Smooth muscle cell (in vitro differentiated cells): ENCODE results near the gene DUSP12. TPM values are rescaled to one million over a fixed set of nuclear protein-coding genes. Genes with fewer than 3 reads are reported as not detected.

Experiments used
- DNase-seq: peaks from one replicate; lab custom pipeline; 2025; ENCODE audit not compliant: unreplicated experiment; lab: John Stamatoyannopoulos, UW
- H2AFZ ChIP-seq: fragments of 200-600 bp; sonication (generic); 2 replicates; pipeline ENCODE4 v1.6.0; 2016; ENCODE audit warnings: antibody characterized with exemption, low read depth, mild to moderate bottlenecking
- H3F3A ChIP-seq: fragments of 200-600 bp; sonication (generic); 2 replicates; pipeline ENCODE4 v1.6.0; 2017; ENCODE audit warnings: antibody characterized with exemption, low read depth
- H3K27ac ChIP-seq: fragments of 200-600 bp; sonication (generic); 2 replicates; pipeline ENCODE4 v1.5.1; 2016; ENCODE audit warnings: low read depth, mild to moderate bottlenecking
- H3K27me3 ChIP-seq: fragments of 200-600 bp; sonication (generic); 2 replicates; pipeline ENCODE4 v1.6.1; 2016; ENCODE audit warnings: low read depth, mild to moderate bottlenecking
- H3K36me3 ChIP-seq: fragments of 200-600 bp; sonication (generic); 2 replicates; pipeline ENCODE4 v1.5.1; 2016; ENCODE audit warnings: low read depth
- H3K4me1 ChIP-seq: fragments of 200-600 bp; sonication (generic); 2 replicates; pipeline ENCODE4 v1.5.1; 2016; ENCODE audit warnings: low read depth
- H3K4me2 ChIP-seq: fragments of 200-600 bp; sonication (generic); 2 replicates; pipeline ENCODE4 v1.6.0; 2016; ENCODE audit warnings: mild to moderate bottlenecking
- H3K4me3 ChIP-seq: fragments of 200-600 bp; sonication (generic); 2 replicates; pipeline ENCODE4 v1.5.1; 2016; ENCODE audit warnings: mild to moderate bottlenecking
- H3K79me2 ChIP-seq: fragments of 200-600 bp; sonication (generic); 2 replicates; pipeline ENCODE4 v1.6.0; 2016; ENCODE audit warnings: low read depth, mild to moderate bottlenecking
- H3K9ac ChIP-seq: fragments of 200-600 bp; sonication (generic); 2 replicates; pipeline ENCODE4 v1.6.0; 2016; ENCODE audit warnings: low read depth
- H3K9me3 ChIP-seq: fragments of 200-600 bp; sonication (generic); replicated peaks from 2 replicates; pipeline ENCODE4 v1.5.1; 2016; ENCODE audit warnings: low read depth
- H4K20me1 ChIP-seq: fragments of 200-600 bp; sonication (generic); 2 replicates; pipeline ENCODE4 v1.6.0; 2016; ENCODE audit warnings: low read depth
- CTCF ChIP-seq: fragments of 200-600 bp; sonication (generic); IDR thresholded peaks from 2 replicates; pipeline ENCODE4 v1.5.1; 2017; ENCODE audit warnings: borderline replicate concordance, mild to moderate bottlenecking, antibody characterized with exemption; ENCODE audit not compliant: insufficient read depth, poor library complexity, severe bottlenecking
- WGBS: methylation state at CpG from one replicate; pipeline ENCODE4 v1.1.7; 2016; ENCODE audit warnings: low lambda C conversion rate; 5-methylcytosine and 5-hydroxymethylcytosine counted together
- polyA plus RNA-seq: library from polyadenylated mRNA; unstranded; fragments of >200 nt; fragmentation: Nextera tagmentation; extraction: Ambion mirVana; gene quantifications from 2 replicates; pipeline ENCODE4 v1.2.1, GENCODE V29; 2016
- small RNA-seq: library from RNA; depleted of rRNA; stranded (forward); fragments of <200 nt; gene quantifications from one replicate; pipeline ENCODE3, GENCODE V24; 2014
- total RNA-seq: library from RNA; depleted of rRNA; stranded (reverse); fragments of >200 nt; gene quantifications from 2 replicates; pipeline ENCODE4 v1.2.3, GENCODE V29; 2014

DUSP12 gene
- total and polyA plus RNA-seq, 2 experiments from 2014 or later: 41.8 to 45.7 TPM

- no peaks in the 10 kb centered on the region for H3K27me3 ChIP-seq
- H3K4me1 ChIP-seq: no peaks in the 10 kb centered on the region
- peaks cover 3% of the 10 kb centered on the region for H3F3A ChIP-seq
- H3K79me2 ChIP-seq: no peaks in the 10 kb centered on the region
- DNase-seq: no peak
- no peak overlapping the region for H3K4me2 ChIP-seq
- H3K27ac ChIP-seq: no peak overlapping the region
- H2AFZ ChIP-seq: no peak overlapping the region
- no peaks in the 10 kb centered on the region for H3K9me3 ChIP-seq
- no peaks in the 10 kb centered on the region for H4K20me1 ChIP-seq
- WGBS: 71% methylated on average over 2 of the region's 2 CpGs
- H3K36me3 ChIP-seq: no peaks in the 10 kb centered on the region
- TF ChIP-seq CTCF: no peak
- H3K9ac ChIP-seq: no peak overlapping the region
- no peak overlapping the region for H3K4me3 ChIP-seq
Measured at GRCh38 chr1:161803181-161803580, 53.6 kb downstream of the DUSP12 start.

GRCh38 chr1:161805399-161806197 is 56.0 kb downstream of the DUSP12 start:
- 59% methylated on average over 3 of the region's 3 CpGs for WGBS
- Histone ChIP-seq H3K36me3 (no peaks in the 10 kb centered on the region), H3K9ac (no peak overlapping the region), H3K4me1 (no peaks in the 10 kb centered on the region), H4K20me1 (no peaks in the 10 kb centered on the region), H2AFZ (no peak overlapping the region), H3K9me3 (no peaks in the 10 kb centered on the region), H3K27me3 (no peaks in the 10 kb centered on the region), H3K79me2 (no peaks in the 10 kb centered on the region), H3K4me2 (peak overlapping the region; percentile 61), H3K27ac (peak overlapping the region; percentile 42), H3F3A (peaks cover 3% of the 10 kb centered on the region), H3K4me3 (no peak overlapping the region)
- no peak for DNase-seq
- TF ChIP-seq CTCF: no peak

Small RNAs within 50 kb of the gene (small RNA-seq; reads per million reads assigned to genes)
- not detected for gene RN7SL466P

Other genes with a start within 250 kb of the DUSP12 start
- 0.36 TPM in 1 of 2 replicates, not detected in the other for gene FCGR2A, start 244.3 kb upstream of the DUSP12 start, total RNA-seq
- 0.15 and 0.46 TPM in 2 replicates for gene FCGR2A, start 244.3 kb upstream of the DUSP12 start, polyA plus RNA-seq
- gene HSPA6, start 225.2 kb upstream of the DUSP12 start, total RNA-seq: 0.18 and 0.81 TPM in 2 replicates
- gene HSPA6, start 225.2 kb upstream of the DUSP12 start, polyA plus RNA-seq: 0.14 and 0.45 TPM in 2 replicates
- not detected in 2 replicates for gene FCGR3A, start 200.0 kb upstream of the DUSP12 start, total RNA-seq
- gene FCGR3A, start 200.0 kb upstream of the DUSP12 start, polyA plus RNA-seq: 0.09 TPM in 1 of 2 replicates, not detected in the other
- gene FCGR3B, start 118.6 kb upstream of the DUSP12 start, total RNA-seq: 1.5 TPM in 1 of 2 replicates, not detected in the other
- 1.8 TPM in 1 of 2 replicates, not detected in the other for gene FCGR3B, start 118.6 kb upstream of the DUSP12 start, polyA plus RNA-seq
- not detected in 2 replicates for gene FCGR2B, start 86.6 kb upstream of the DUSP12 start, total RNA-seq
- not detected in 2 replicates for gene FCGR2B, start 86.6 kb upstream of the DUSP12 start, polyA plus RNA-seq
- gene FCRLA, start 42.6 kb upstream of the DUSP12 start, total RNA-seq: 0.40 TPM in 1 of 2 replicates, not detected in the other
- 0.35 TPM in 1 of 2 replicates, not detected in the other for gene FCRLA, start 42.6 kb upstream of the DUSP12 start, polyA plus RNA-seq
- 0.31 and 0.99 TPM in 2 replicates for gene FCRLB, start 28.2 kb upstream of the DUSP12 start, total RNA-seq
- gene FCRLB, start 28.2 kb upstream of the DUSP12 start, polyA plus RNA-seq: 0.12 and 0.50 TPM in 2 replicates
- 22.9 and 25.5 TPM in 2 replicates for gene ATF6, start 16.5 kb downstream of the DUSP12 start, total RNA-seq
- 7.8 and 9.3 TPM in 2 replicates for gene ATF6, start 16.5 kb downstream of the DUSP12 start, polyA plus RNA-seq